Progenitor cell of endocrine pancreas (in vitro differentiated cells): ENCODE measurements around the gene NRAS. TPM values are rescaled to one million over a fixed set of nuclear protein-coding genes. Genes with fewer than 3 reads are reported as not detected.

Source experiments
- DNase-seq: peaks from one replicate; pipeline ENCODE4 v3.0.0; 2021; ENCODE audit warnings: low spot score; ENCODE audit not compliant: unreplicated experiment
- H3K27ac Mint-ChIP-seq: 2 replicates; pipeline ENCODE4 v1.8.0; 2021; ENCODE audit warnings: mild to moderate bottlenecking, moderate library complexity, mixed read lengths
- H3K27me3 Mint-ChIP-seq: 2 replicates; pipeline ENCODE4 v1.8.0; 2021; ENCODE audit warnings: mixed read lengths
- H3K36me3 Mint-ChIP-seq: 2 replicates; pipeline ENCODE4 v1.8.0; 2022; ENCODE audit warnings: mixed read lengths; ENCODE audit not compliant: insufficient read depth
- H3K4me1 Mint-ChIP-seq: 2 replicates; pipeline ENCODE4 v1.8.0; 2021; ENCODE audit warnings: low read depth, mixed read lengths
- H3K4me3 Mint-ChIP-seq: 2 replicates; pipeline ENCODE4 v1.8.0; 2021; ENCODE audit warnings: low read depth, mild to moderate bottlenecking, moderate library complexity, mixed read lengths
- H3K9me3 Mint-ChIP-seq: 2 replicates; pipeline ENCODE4 v1.8.0; 2021; ENCODE audit warnings: low read depth, mixed read lengths
- total RNA-seq: library from RNA; stranded (reverse); gene quantifications from 2 replicates; pipeline ENCODE4 v1.2.1, GENCODE V29; 2021
- TF ChIP-seq, protein P1 (sequence below): fragments of 200-600 bp; sonication (generic); IDR thresholded peaks from one replicate; pipeline ENCODE4 v1.5.0; 2021; ENCODE audit warnings: antibody characterized with exemption, mild to moderate bottlenecking; ENCODE audit not compliant: unreplicated experiment

NRAS gene
- total RNA-seq, 1 donor from 2014 or later = 59.1 TPM

DNA sequence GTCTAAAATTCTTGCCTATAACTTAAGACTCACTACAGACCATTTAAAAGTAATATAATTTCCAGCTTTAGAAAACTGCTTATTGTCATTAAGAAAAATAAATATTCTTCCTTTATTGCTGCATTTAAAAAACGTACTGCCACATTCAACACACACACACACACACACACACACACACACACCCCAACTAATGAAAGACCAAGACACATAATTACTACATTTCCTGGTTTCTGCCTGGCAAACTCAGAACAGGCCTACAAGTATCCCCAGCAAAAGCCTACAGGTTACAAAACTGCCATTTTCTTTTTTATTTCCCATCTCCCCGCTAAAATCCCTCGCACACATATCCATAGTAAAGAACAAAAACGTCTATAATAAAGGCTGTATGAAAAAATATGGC is 48.2 kb downstream of the NRAS start:
- Mint-ChIP-seq H3K4me3 (peak overlapping the region; percentile 84), H3K36me3 (no peaks in the 10 kb centered on the region), H3K27ac (peak overlapping the region; percentile 99), H3K9me3 (no peaks in the 10 kb centered on the region), H3K27me3 (peaks cover 10% of the 10 kb centered on the region), H3K4me1 (peaks cover 33% of the 10 kb centered on the region)
- TF ChIP-seq, protein P1, sequence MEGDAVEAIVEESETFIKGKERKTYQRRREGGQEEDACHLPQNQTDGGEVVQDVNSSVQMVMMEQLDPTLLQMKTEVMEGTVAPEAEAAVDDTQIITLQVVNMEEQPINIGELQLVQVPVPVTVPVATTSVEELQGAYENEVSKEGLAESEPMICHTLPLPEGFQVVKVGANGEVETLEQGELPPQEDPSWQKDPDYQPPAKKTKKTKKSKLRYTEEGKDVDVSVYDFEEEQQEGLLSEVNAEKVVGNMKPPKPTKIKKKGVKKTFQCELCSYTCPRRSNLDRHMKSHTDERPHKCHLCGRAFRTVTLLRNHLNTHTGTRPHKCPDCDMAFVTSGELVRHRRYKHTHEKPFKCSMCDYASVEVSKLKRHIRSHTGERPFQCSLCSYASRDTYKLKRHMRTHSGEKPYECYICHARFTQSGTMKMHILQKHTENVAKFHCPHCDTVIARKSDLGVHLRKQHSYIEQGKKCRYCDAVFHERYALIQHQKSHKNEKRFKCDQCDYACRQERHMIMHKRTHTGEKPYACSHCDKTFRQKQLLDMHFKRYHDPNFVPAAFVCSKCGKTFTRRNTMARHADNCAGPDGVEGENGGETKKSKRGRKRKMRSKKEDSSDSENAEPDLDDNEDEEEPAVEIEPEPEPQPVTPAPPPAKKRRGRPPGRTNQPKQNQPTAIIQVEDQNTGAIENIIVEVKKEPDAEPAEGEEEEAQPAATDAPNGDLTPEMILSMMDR = no peak
- DNase-seq = no peak

DNA sequence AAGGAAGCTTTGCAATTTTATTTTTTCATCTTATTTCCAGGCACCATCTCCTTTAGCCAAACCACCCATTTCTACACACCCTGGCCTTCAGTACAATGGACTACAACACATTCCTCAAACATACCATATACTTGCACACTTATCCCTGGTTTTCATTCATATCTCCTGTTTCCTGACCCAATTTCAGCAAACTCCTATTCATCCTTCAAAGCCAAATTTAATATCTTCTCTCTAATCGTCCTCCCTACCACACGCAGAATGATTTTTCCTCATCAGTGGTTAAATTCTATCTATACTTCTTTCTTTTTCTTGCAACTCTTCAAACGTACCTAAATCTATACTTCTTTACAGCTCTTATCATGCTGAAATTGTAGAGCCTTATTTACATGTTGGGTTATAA is 49.6 kb downstream of the NRAS start:
- Mint-ChIP-seq H3K27ac (no peak overlapping the region), H3K9me3 (no peaks in the 10 kb centered on the region), H3K4me1 (peaks cover 33% of the 10 kb centered on the region), H3K27me3 (peaks cover 7% of the 10 kb centered on the region), H3K36me3 (no peaks in the 10 kb centered on the region), H3K4me3 (no peak overlapping the region)
- TF ChIP-seq, protein P1 = no peak
- no peak for DNase-seq

DNA sequence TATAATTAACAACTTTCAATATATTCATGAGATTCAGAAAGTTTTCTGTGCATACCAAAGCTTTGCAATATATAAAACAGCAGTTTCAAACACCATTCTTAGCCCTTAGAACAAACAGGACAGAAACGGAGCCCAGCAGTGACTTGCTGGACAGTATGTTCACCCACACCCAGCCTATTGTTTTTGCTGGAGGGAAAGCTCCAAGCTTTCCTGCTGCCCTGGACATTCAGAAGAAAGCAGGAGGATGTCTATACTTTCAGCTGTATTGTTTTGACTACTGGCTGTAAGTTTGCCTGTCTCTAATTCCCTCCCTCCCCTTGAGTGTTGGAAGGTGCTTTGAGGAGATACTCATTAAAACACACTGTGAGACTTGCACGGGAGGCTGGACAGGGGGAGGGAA is 56.3 kb downstream of the NRAS start:
- H3K4me1 Mint-ChIP-seq = peaks cover 19% of the 10 kb centered on the region
- TF ChIP-seq, protein P1 = no peak

More for the DNA sequence above, 56.3 kb downstream of the NRAS start:
- H3K4me3 Mint-ChIP-seq = no peak overlapping the region
- no peak for DNase-seq
- H3K27ac Mint-ChIP-seq = peak overlapping the region; percentile 18
- no peaks in the 10 kb centered on the region for H3K27me3 Mint-ChIP-seq
- no peaks in the 10 kb centered on the region for H3K9me3 Mint-ChIP-seq
- H3K36me3 Mint-ChIP-seq = no peaks in the 10 kb centered on the region

Other genes starting within 250 kb of the NRAS start
- 66.5 and 68.7 TPM in 2 replicates for gene TRIM33, start 205.6 kb downstream of the NRAS start, total RNA-seq
- 57.6 and 58.5 TPM in 2 replicates for gene BCAS2, start 135.2 kb downstream of the NRAS start, total RNA-seq
- gene DENND2C, start 46.7 kb downstream of the NRAS start, total RNA-seq = 10.4 and 10.6 TPM in 2 replicates
- gene AMPD1, start 21.2 kb downstream of the NRAS start, total RNA-seq = not detected in 2 replicates
- 606 and 628 TPM in 2 replicates for gene CSDE1, start 41.2 kb upstream of the NRAS start, total RNA-seq
- gene SIKE1, start 63.9 kb upstream of the NRAS start, total RNA-seq = 52.0 and 60.0 TPM in 2 replicates
- not detected in 2 replicates for gene SYCP1, start 138.1 kb upstream of the NRAS start, total RNA-seq